ENCODE data around the gene PXMP2.

DNA sequence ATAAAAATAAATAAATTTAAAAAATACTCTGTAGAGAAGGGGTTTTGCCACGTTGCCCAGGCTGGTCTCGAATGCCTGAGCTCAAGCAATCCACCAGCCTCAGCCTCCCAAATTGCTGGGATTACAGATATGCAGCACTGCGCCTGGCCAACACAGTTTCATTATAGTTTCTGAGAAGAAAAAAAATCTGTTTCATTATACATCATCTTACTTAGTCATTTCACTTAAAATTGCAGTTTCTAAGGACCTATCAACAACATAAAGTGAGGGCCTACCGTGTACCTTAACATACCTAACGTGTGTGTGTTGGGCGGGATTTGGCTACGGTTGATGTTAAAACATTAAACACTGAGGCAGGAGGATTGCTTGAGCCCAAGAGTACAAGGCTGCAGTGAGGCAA is 40.5 kb upstream of the PXMP2 start:
- TF ChIP-seq CTCF (IDR thresholded peaks at IDR 0.05) = no peak
- TF ChIP-seq POLR2A (IDR thresholded peaks at IDR 0.05) = no peak

Data from right lobe of liver (tissue), 4 donors.